SK-N-DZ (cell line): ENCODE results near the gene KIZ.
"Not testable (repeated sequence)": the region's sequence is repeated elsewhere in the genome, so short reads cannot be mapped to it uniquely, and the experiment has no call there.

ENCODE experiments used
- DNase-seq: peaks from one replicate; pipeline ENCODE4 v3.0.0-alpha.2; 2015; ENCODE audit warnings: low spot score

KIZ gene

GRCh38 chr20:21225215-21225947 is 99.5 kb downstream of the KIZ start:
- no peak for DNase-seq

DNA sequence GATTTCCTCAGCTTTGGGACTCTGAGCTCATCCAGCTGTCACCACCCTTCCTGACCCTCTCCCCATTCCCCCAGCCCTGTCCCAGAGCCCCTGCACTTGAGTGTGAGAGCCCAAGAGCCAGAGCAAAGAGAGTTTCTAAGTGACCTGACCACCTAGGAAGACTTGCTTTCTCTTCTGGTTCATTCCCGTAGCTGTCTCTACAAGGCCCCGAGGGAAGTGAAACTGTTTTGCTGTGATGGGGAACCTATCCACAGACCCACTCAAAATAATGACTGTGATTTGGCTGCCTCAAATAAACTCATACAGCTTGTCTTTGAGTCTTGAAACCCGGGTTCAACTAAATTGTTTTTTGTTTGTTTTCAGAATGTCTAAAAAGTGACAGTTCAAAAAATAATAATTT is 102.6 kb downstream of the KIZ start:
- DNase-seq: no peak

- no peak for DNase-seq
Observed at GRCh38 chr20:21229163-21229562, 103.3 kb downstream of the KIZ start.

DNA sequence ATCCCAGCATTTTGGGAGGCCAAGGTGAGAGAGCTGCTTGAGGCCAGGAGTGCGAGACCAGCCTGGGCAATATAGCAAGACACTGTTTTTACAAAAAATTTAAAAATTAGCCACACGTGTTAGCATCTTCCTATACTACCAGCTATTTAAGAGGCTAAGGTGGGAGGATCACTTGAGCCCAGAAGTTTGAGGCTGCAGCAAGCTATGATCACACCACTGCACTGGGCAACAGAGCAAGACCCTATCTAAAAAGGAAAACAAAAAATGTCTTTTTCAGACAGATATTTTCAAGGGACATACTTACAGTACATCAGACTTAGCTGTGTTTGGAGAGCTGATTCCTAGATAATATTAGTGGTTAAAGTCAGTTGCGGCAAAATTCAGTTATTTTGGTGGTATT is 104.3 kb downstream of the KIZ start:
- DNase-seq: no peak

DNA sequence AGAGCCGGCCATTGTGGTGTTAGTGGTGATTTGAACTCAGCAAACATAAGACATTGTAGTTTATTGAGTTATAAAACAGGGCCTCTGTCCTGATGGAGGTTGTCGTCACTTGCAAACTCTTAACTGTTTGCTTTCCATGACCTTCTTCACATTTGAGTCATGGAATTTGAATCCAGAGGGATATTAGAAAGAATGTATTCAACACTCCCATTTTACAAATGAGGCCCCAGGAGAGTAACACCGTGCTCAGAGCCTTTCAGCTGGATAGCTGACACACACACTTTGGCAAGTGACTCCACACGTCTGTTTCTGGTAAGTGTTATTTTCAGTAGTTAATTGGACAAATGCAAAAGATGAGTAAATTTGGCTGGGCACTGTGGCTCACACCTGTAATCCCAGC is 104.8 kb downstream of the KIZ start:
- DNase-seq: no peak

GRCh38 chr20:21232546-21233280 is 106.8 kb downstream of the KIZ start:
- DNase-seq: no peak

- no peak for DNase-seq
Observed at GRCh38 chr20:21234324-21234723, 108.4 kb downstream of the KIZ start.

GRCh38 chr20:21234806-21235483 is 109.1 kb downstream of the KIZ start:
- no peak for DNase-seq

GRCh38 chr20:21235484-21236445 is 109.9 kb downstream of the KIZ start:
- peak; percentile 56 for DNase-seq

GRCh38 chr20:21237956-21238799 is 112.3 kb downstream of the KIZ start:
- DNase-seq: no peak

GRCh38 chr20:21238818-21239536 is 113.1 kb downstream of the KIZ start:
- DNase-seq: no peak

- DNase-seq: no peak
Observed at GRCh38 chr20:21240394-21240793, 114.5 kb downstream of the KIZ start.

- no peak for DNase-seq
Observed at GRCh38 chr20:21241406-21241805, 115.5 kb downstream of the KIZ start.

GRCh38 chr20:21243811-21244210 is 117.9 kb downstream of the KIZ start:
- DNase-seq: no peak

DNA sequence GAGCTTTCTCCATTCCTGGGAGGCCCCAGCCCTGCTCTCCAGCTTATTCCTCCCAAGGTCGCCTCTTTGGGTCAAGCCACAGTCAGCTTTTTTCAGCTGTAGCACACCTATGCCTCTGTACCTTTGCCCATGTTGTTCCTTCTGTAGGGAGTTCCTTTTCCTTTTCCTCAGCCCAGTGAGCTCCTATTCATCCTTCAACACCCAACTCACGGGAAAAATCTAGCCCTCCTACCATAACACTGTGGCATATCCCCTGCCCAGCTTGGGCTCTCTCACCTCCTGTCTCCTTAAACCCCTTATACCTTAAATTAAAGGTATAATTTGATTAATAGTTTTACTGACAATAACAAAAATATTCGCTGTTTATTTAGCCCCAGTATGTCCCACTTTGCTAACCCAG is 118.9 kb downstream of the KIZ start:
- DNase-seq: no peak

DNA sequence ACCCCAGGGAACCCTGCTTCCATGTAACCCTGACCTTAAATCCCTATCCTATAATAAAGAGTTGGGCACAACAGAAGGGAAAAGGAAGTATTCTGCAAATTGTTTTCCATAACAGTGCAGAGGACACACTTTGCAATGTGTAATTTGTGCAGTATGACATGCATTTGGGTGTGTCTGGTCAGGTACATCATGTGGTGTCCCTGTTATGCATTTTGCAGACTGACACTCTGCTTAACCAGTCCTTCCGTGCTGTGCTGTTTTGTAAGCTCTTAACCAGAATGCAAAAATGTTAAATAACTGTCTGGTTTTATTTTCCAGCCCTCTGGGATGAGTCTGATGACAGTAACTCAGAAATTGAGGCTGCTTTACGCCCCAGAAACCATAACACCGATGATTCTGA is 120.3 kb downstream of the KIZ start:
- DNase-seq: no peak

GRCh38 chr20:21247603-21248095 is 121.8 kb downstream of the KIZ start:
- DNase-seq: not testable (repeated sequence)

GRCh38 chr20:21251278-21251677 is 125.4 kb downstream of the KIZ start:
- no peak for DNase-seq

- DNase-seq: no peak
Observed at GRCh38 chr20:21257192-21257591, 131.3 kb downstream of the KIZ start.

GRCh38 chr20:21258411-21258810 is 132.5 kb downstream of the KIZ start:
- DNase-seq: no peak
